GM12878 (cell line): ENCODE results near the gene UBASH3A. TPM values are rescaled to one million over a fixed set of nuclear protein-coding genes. Genes with fewer than 3 reads are reported as not detected.

Experiments used
- ATF2 ChIP-seq: IDR thresholded peaks from 2 replicates; pipeline ENCODE4 v1.6.1; 2012; ENCODE audit warnings: low read length, inconsistent platforms
- CEBPB ChIP-seq, 2 experiments: fragments of 150-350 bp in 1 of 2; IDR thresholded peaks; 2 replicates each; pipeline ENCODE4 v1.6.1; 2012 to 2014; ENCODE audit warnings: low read depth in 2 of 2, low read length in 2 of 2, borderline replicate concordance in 1 of 2, inconsistent platforms in 1 of 2
- CHD1 ChIP-seq: IDR thresholded peaks from 2 replicates; pipeline ENCODE4 v1.6.1; 2012; ENCODE audit warnings: low read depth, low read length, improper control_type of control experiment
- CREB1 ChIP-seq: IDR thresholded peaks from 2 replicates; pipeline ENCODE4 v1.6.1; 2012; ENCODE audit warnings: low read depth, mild to moderate bottlenecking, inconsistent platforms
- EP300 ChIP-seq, 2 experiments: fragments of 150-350 bp in 1 of 2; IDR thresholded peaks; 2 replicates each; pipeline ENCODE4 v1.6.1; 2011 to 2012; ENCODE audit warnings: low read depth in 2 of 2, low read length in 2 of 2, borderline replicate concordance in 1 of 2, improper control_type of control experiment in 1 of 2, inconsistent platforms in 1 of 2; ENCODE audit not compliant: control insufficient read depth in 1 of 2
- JUNB ChIP-seq: IDR thresholded peaks from 2 replicates; pipeline ENCODE4 v1.6.1; 2016; ENCODE audit warnings: antibody characterized with exemption, mild to moderate bottlenecking
- MAX ChIP-seq: IDR thresholded peaks from 2 replicates; pipeline ENCODE4 v1.6.1; 2012; ENCODE audit warnings: low read depth, low read length, improper control_type of control experiment
- MEF2A ChIP-seq: IDR thresholded peaks from 2 replicates; pipeline ENCODE4 v1.6.1; 2011; ENCODE audit warnings: low read depth, mild to moderate bottlenecking, low read length, moderate library complexity; ENCODE audit not compliant: insufficient read depth
- MTA3 ChIP-seq: IDR thresholded peaks from 2 replicates; pipeline ENCODE4 v1.6.1; 2012; ENCODE audit warnings: low read length, inconsistent platforms, borderline replicate concordance
- MYB ChIP-seq: fragments of 150-350 bp; IDR thresholded peaks from 2 replicates; pipeline ENCODE4 v1.6.1; 2014; ENCODE audit warnings: mild to moderate bottlenecking, low read depth, low read length, borderline replicate concordance
- NKRF ChIP-seq: fragments of 450-650 bp; conservative IDR thresholded peaks from 2 replicates; pipeline ENCODE4 v1.6.1; 2017; ENCODE audit warnings: mild to moderate bottlenecking, moderate library complexity
- PRDM15 ChIP-seq: fragments of 450-650 bp; formaldehyde crosslinking; IDR thresholded peaks from 2 replicates; pipeline ENCODE4 v1.4.0; 2020; ENCODE audit warnings: mild to moderate bottlenecking, moderate library complexity
- RB1 ChIP-seq: fragments of 450-650 bp; formaldehyde crosslinking; IDR thresholded peaks from 2 replicates; pipeline ENCODE4 v1.6.1; 2017; ENCODE audit warnings: mild to moderate bottlenecking, borderline replicate concordance
- SP1 ChIP-seq: IDR thresholded peaks from one replicate; pipeline ENCODE4 v1.6.1; 2011; ENCODE audit warnings: low read depth, low read length
- SREBF2 ChIP-seq: IDR thresholded peaks from 2 replicates; pipeline ENCODE4 v1.6.1; 2012; ENCODE audit warnings: mild to moderate bottlenecking, low read length
- SRF ChIP-seq, 2 experiments: IDR thresholded peaks; 2 replicates each; pipeline ENCODE4 v1.6.1; 2011; ENCODE audit warnings: low read depth in 2 of 2, low read length in 2 of 2, mild to moderate bottlenecking in 1 of 2, moderate library complexity in 1 of 2
- SUPT20H ChIP-seq: IDR thresholded peaks from 2 replicates; pipeline ENCODE4 v1.6.1; 2011; ENCODE audit warnings: low read depth, mild to moderate bottlenecking, low read length, moderate library complexity, borderline replicate concordance; ENCODE audit not compliant: control insufficient read depth
- TCF7 ChIP-seq: IDR thresholded peaks from 2 replicates; pipeline ENCODE4 v1.6.1; 2014; ENCODE audit warnings: antibody characterized with exemption, borderline replicate concordance
- USF2 ChIP-seq: IDR thresholded peaks from 2 replicates; pipeline ENCODE4 v1.6.1; 2011; ENCODE audit warnings: low read depth, low read length, improper control_type of control experiment, borderline replicate concordance
- polyA plus RNA-seq, 11 experiments: library from polyadenylated mRNA; depleted of rRNA in 4 of 11; unstranded in 6 of 11; stranded (reverse) in 5 of 11; fragments of >200 nt; fragmentation: Nextera tagmentation in 4 of 11; fragmentation: Illumina TruSeq in 1 of 11; extraction: Ambion mirVana in 4 of 11; extraction: Trizol in 1 of 11; gene quantifications; 1 replicate in 1 of 11; 2 replicates in 10 of 11; pipeline versions ENCODE4 v1.2.1 to v1.2.3, GENCODE V29; 2011 to 2016; ENCODE audit warnings: inconsistent platforms in 2 of 11, missing spikeins in 2 of 11, low read depth in 1 of 11
- total RNA-seq, 4 experiments: library from RNA; depleted of rRNA in 3 of 4; stranded (reverse); fragments of >200 nt in 3 of 4; fragmentation: Illumina TruSeq in 1 of 4; extraction: Trizol in 1 of 4; gene quantifications; 2 replicates each; pipeline versions ENCODE4 v1.2.1 to v1.2.3, GENCODE V29; 2013 to 2021

UBASH3A gene
- total and polyA plus RNA-seq, 10 of the 15 experiments (the other 5 are each of a cell fraction or from before 2014, with no cell fraction given): 0.04 to 0.39 (median 0.23) TPM; not detected in 1

GRCh38 chr21:42392731-42393442 lies 10.8 kb upstream of the UBASH3A start (continued):
- TF ChIP-seq PRDM15 (CRISPR knock-in tag): no peak; the same call in 1 of the 2 replicates
- TF ChIP-seq SUPT20H: no peak
- peak in 1 of 2 experiments; percentile 13; a peak in 1 of 4 replicates for TF ChIP-seq EP300 (IDR thresholded peaks at IDR 0.05; ENCODE audit: borderline replicate concordance in 1 of 2, control insufficient read depth in 1 of 2, low read depth in 2 of 2, low read length in 2 of 2)
- no peak; the same call in 1 of the 2 replicates for TF ChIP-seq MAX
- TF ChIP-seq MEF2A: 0 out of 2 replicates have a peak, but pooled peaks have one; percentile 38
- TF ChIP-seq JUNB: peak; percentile 25; the same call in 1 of the 2 replicates
- no peak for TF ChIP-seq SP1
- TF ChIP-seq ATF2: peak; percentile 99
- no peak for TF ChIP-seq NKRF
- TF ChIP-seq SREBF2: no peak
- TF ChIP-seq RB1: no peak
- no peak for TF ChIP-seq USF2
- TF ChIP-seq CREB1: peak; percentile 60
- TF ChIP-seq MYB: no peak
- TF ChIP-seq MTA3: peak; percentile 82; the same call in 1 of the 2 replicates
- TF ChIP-seq CEBPB (IDR thresholded peaks at IDR 0.05; ENCODE audit: borderline replicate concordance in 1 of 2, low read depth in 2 of 2, low read length in 2 of 2): no peak; a peak in 1 of 4 replicates
- no peak for TF ChIP-seq CHD1
- TF ChIP-seq TCF7: peak; percentile 45; the same call in 1 of the 2 replicates
- TF ChIP-seq SRF (IDR thresholded peaks at IDR 0.05; ENCODE audit: low read depth in 2 of 2, low read length in 2 of 2): no peak
